GM19193 (cell line): ENCODE results near the gene TMEM255B.

Source experiments
- POLR2A ChIP-seq: IDR thresholded peaks from 4 replicates; pipeline ENCODE4 v1.6.1; 2011; ENCODE audit not compliant: insufficient read depth, insufficient read length; ENCODE audit errors: extremely low read depth

Gene TMEM255B

DNA sequence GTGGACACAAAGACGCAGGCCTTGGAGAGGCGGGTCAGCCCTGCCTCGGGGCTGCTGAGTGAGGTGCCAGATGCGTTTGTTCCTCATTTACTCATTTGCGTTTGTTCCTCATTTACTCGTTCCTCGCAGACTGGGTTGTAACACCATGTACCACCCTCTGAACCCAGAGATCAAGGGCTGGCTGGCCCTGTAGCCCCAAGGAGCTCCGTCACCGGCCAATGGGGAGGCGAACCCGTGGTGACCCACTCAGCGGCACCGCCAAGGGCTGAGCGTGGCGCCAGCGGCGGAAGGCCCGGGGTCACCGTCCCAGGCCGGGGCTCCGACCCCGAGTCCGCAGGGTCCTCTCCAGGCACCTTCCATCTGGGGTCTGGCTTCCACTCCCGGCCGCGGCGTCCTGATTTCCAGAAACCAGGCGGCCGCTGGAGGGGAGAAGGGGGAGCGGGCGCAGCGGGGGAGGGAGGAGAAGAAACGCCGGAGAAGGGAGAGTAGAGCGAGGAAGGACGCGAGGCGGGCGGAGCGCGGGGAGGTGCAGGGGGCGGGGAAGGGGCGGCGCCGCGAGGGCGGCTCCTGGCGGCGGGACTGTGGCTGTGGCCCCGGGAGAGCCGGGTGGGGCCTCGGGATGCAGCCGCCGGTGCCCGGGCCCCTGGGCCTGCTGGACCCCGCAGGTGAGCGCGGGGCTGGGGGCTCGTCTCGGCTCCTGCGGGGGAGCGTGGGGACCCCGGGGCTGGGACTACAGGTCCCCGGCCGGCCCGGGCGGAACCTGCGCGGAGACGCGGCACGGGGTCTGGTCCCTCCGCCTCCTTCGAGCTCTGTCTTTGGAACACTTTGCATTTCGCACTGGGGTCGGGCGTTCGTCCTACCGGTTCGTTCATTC lies at the start of gene TMEM255B:
TSS of gene TMEM255B (plus strand) at position 576 of the 874 bp plus-strand sequence. CDS start at position 620, 44 bp downstream.
- TF ChIP-seq POLR2A, result no peak

DNA sequence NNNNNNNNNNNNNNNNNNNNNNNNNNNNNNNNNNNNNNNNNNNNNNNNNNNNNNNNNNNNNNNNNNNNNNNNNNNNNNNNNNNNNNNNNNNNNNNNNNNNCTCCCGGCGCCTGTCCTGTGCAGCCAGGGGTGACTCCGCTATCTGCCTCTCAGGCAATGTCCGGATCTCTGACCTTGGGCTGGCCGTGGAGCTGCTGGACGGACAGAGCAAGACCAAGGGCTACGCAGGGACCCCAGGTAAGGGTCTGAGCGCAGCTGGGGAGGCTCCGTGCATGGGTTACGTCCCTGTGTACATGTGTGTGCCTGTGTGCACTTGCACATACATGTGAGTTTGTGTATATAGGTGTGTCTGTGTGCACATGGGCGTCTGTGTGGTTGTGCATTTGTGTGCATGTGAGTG lies 36.1 kb upstream of the TMEM255B start:
- no peak for TF ChIP-seq POLR2A

DNA sequence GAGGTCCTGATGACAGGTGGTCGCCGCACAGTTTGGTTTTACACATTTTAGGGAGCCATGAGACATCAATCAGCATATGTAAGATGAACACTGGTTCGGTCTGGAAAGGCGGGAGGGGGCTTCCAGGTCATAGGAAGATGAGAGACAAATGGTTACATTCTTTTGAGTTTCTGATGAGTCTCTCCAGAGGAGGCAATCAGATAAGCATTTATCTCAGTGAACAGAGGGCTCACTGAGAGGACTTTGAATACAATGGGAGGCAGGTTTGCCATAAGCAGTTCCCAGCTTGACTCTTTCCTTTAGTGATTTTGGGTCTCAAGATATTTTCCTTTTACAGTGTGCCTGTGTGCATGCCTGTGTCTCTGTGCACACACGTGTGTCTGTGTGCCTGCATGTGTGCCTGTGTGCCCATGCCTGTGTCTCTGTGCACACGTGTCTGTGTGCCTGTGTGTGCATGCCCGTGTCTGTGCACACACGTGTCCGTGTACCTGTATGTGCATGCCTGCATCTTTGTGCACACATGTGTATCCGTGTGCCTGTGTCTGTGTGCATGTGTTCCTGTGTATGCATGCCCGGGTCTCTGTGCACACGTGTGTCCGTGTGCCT lies 35.5 kb upstream of the TMEM255B start:
- no peak for TF ChIP-seq POLR2A

DNA sequence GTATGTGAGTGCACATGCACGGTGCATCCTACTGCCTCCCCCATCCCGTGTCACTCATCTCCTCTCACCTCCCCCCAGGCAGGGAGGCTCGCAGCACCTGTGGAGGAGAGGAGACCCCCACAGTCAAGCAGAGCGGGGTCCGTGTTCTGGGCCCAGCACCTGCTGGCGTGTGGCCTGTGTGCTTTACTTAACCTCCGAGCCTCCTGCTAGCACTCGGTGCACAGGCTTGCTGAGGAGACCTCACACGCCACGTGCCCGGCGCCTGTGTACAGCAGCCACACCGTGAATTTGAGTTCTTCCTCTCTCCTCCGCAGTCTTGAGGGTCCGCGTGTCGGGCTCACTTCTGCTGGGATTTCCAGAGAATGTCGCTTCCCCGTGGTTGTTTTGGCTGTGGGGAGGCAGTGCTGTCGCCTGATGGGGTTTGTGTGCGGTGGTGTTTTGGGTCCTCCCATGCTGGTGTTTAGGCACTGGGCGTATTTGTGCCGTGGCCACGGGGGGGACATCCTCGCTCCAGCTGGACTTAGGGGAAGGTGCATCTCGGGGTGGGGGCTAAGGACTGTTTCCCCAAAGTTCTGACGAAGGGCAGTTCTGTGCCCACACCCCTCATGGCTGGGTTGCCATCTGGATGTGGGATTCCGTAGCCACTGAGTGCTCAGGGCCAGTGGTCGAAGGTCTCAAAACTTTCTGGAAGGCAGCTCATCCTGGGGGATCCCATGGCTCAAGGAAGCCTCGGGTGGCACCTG lies 34.8 kb upstream of the TMEM255B start:
- TF ChIP-seq POLR2A, result no peak

DNA sequence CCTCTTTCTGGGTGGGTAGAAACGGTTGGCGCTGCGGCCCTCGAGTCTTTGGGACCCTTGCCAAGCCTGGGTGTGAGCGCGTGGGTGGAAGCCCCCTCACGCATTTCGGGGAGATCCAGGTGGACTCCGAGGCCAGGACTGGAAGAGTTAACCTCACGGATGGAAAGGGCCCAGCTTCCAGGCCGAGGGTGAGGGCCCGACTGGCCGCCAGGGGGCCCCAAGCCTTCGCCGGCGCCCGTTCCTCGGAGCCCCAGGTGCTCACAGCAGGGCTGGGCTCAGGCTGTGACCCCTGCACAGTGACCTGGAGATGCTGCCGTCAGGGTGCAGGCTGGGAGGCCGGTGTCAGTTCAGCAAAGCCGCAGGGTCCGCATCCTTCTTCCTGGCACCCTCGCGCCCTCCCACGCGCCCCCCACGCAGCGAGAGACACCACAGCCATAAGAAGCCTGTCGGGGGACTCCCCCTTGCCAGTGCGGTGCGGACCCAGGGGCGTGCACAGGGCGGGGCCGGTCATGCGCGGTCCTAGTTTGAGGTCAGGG lies 34.2 kb upstream of the TMEM255B start:
- TF ChIP-seq POLR2A, result no peak

DNA sequence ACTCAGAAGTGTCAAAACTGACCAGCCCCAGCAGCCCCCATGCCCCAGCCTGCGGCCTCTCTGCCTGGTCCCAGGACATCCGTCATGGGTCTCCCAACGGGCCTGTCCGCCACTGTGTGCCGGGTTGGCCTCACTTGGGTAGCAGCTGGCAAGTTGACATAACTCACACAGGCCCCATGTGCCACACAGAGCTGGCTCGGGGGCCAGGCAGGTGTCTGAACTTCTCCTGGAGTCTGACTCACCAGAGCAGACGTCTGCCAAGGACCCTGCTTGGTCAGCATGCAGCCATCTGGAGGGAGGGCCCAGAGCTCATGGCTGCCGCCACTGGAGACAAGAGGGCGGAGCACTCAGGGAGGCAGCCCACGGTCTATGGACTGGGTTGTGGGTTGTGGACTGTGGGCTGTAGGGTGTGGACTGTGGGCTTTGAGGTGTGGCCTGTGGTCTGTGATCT lies 32.0 kb upstream of the TMEM255B start:
- no peak for TF ChIP-seq POLR2A

DNA sequence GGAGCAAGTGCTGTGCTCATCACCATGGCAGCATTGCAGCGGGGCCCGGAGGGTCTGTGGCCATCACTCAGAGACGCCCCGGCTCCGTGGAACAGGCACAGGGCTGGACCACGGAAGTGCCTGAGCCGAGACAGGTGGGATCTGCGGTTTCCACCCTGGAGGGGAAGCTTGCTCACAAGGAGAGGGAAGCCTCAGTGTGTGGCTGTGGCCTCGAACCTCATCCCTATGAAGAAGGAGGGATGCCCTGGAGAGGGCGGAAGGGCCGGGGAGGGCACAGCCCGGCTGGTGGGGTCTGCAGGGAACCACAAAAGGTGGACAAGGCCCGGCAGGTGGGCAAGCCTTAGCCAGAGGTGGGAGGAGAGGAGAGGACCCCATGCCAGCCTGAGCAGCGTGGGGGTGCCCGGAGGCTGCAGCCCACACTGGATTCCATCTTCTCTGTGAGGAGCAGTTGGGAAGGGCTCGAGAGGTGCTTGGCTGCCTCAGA lies 30.4 kb upstream of the TMEM255B start:
- TF ChIP-seq POLR2A, result no peak

DNA sequence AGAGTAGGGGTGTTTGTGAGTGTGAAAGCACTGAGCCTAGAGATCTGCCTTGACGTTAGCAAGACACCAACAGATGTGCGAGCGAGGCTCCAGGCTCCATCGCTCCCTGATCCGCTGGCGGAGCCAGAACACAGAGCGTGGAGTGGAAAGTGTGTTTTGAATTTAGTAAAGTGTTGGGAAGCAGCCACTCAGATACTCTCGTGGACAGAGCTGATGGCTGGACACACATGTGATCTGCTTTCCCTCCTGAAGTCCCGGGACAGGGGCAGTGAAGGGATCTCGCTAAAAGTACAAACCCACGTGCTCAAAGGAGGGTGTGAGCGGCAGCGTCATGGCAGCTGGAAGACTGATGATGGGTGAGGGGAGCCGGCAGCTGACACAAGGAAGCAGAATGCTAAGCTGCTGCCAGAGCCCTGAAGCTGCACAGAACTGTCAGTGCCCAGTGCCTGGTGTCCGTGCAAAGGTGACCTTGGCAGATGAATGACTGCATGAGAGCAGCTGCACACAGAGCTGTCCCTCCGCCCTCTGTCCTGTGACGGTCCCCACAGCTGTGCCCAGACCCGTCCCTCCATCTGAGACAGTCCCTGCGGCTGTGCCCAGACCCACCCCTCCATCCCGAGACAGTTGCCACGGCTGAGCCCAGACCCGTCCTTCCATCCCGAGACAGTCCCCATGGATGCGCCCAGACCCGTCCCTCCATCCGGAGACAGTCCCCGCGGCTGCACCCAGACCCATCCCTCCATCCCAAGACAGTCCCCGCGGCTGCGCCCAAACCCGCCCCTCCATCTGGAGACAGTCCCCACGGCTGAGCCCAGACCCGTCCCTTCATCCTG lies 29.6 kb upstream of the TMEM255B start:
- TF ChIP-seq POLR2A, result no peak

DNA sequence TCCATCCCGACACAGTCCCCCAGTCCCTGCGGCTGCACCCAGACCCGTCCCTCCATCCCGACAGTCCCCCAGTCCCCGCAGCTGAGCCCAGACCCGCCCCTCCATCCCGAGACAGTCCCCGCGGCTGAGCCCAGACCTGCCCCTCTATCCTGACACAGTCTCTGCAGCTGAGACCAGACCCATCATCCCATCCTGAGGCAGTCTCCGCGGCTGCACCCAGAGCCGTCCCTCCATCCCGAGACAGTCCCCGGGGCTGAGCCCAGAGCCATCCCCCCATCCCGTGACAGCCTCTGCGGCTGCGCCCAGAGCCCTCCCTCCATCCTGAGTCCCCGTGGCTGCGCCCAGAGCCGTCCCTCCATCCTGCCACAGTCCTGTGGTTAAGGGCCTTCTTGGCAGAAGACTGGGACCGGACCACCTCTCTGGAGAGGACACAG lies 28.8 kb upstream of the TMEM255B start:
- no peak for TF ChIP-seq POLR2A

DNA sequence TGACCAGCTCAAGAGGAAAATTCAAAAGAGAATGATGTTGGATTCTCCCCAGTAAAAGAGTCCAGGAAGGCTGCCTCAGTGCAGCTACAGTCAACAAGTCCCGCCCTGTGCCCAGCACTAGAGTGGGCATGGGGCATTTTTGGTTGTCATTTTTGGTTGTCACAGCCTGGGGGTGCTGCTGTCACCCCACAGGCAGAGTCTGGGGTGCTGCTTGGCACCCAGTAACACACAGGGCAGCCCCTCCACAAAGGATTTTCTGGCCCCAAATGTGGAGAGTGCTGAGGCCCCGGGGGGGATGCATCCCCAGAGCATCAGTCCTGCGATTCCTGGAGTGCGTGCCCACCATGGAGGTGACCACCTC lies 28.2 kb upstream of the TMEM255B start:
- TF ChIP-seq POLR2A, result no peak

DNA sequence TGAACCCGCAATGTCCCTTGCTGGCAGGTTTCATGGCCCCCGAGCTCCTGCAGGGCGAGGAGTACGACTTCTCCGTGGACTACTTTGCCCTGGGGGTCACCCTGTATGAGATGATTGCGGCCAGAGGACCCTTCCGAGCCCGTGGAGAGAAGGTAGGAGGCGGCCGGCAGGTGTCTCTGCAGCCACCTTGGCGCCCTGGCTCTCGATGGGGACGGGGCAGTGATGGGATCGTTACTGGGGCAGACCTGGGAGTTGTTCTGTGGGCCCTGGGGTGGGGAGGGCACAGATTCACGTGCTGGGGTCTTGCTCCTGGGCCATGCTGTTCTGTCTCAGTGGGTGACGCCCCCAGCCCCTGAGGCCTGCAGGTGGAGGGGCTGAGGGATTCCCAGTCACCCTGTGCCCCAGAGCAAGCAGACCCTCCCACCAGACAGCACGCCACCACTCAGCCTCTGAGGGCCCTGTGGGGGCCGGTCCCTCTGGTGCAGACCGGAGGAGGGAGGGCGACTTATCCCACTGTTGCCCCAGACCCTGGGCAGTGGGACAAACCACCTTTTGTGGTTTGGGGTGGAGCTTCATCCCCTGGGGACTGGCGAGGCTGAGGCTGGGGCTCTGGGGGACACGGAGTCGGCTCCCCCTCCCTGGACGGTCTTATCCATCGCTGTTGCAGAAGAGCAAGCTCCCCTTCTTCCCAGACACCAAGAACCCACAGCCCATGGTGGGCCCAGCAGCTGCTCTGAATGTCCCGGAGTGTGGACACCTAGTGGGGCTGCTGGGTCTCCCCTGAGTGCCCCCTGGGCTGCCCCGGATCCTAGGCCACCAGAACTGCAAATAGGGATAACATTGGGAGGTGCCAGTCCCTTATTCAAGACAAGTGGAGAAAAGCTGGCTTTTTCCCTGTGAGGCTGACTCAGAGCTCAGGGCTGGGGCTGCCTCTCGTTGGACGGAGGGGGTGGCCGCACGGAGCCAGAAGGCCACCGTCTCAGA lies 27.5 kb upstream of the TMEM255B start:
- TF ChIP-seq POLR2A, result no peak

DNA sequence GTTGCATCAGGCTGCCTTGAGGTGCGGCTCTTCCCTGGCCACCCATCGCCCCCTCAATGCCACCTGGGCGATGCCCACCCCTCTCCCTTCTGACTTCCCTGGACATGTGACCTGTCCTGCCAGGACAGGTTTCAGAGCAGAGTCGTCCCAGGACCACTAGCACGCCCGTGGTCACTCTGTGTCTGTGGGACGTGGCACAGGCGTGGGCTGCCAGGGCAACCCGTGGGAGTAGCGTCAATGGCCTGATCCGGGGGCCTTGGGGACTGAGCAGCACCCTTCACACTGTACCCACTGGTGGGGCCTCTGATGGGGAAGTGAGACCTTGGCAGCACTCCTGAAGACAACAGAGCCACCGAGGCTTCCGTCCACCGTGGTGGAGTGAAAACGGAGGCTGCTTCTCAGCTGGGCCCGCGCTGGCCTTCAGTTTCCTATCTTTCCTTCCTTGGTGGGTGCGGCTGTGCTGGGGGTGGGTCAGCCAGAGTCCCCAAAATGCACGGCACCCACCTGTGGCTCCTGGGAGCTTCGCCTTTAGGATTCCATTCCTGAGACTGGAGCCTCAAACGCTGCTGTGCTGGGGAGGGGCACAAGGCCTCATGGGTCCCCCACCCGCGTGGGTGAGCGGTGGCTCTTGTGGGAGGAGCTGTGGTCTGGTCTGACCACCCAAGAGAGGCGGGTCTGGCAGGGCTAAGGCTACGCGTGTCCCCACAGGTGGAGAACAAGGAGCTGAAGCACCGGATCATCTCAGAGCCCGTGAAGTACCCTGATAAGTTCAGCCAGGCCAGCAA lies 26.7 kb upstream of the TMEM255B start:
- no peak for TF ChIP-seq POLR2A
